SK-N-SH (cell line): ENCODE data around the gene MAGI2.

Experiments used
- EP300 ChIP-seq, 2 experiments: IDR thresholded peaks; 2 replicates each; pipeline versions ENCODE4 v1.4.0 to v1.6.1; 2012; ENCODE audit warnings: borderline replicate concordance in 1 of 2, low read depth in 1 of 2, low read length in 1 of 2
- EZH2phosphoT487 ChIP-seq: fragments of 200-600 bp; sonication (generic); IDR thresholded peaks from 2 replicates; pipeline ENCODE4 v1.6.1; 2017; ENCODE audit warnings: low read depth, mixed run types, mild to moderate bottlenecking, antibody characterized with exemption, moderate library complexity, borderline replicate concordance
- NFIC ChIP-seq: IDR thresholded peaks from 2 replicates; pipeline ENCODE4 v1.4.0; 2012; ENCODE audit warnings: borderline replicate concordance
- POLR2AphosphoS5 ChIP-seq: IDR thresholded peaks from 2 replicates; pipeline ENCODE4 v1.6.1; 2012; ENCODE audit warnings: low read depth, low read length
- SIN3A ChIP-seq: IDR thresholded peaks from 2 replicates; pipeline ENCODE4 v1.6.1; 2012; ENCODE audit warnings: low read depth, mild to moderate bottlenecking, low read length, moderate library complexity, borderline replicate concordance
- TF ChIP-seq, protein P1 (sequence below): fragments of 200-600 bp; sonication (generic); IDR thresholded peaks from 2 replicates; pipeline ENCODE4 v1.6.1; 2017; ENCODE audit warnings: antibody characterized with exemption, mild to moderate bottlenecking, moderate library complexity
- TF ChIP-seq, protein P2 (sequence below): IDR thresholded peaks from 2 replicates; pipeline ENCODE4; 2012

DNA sequence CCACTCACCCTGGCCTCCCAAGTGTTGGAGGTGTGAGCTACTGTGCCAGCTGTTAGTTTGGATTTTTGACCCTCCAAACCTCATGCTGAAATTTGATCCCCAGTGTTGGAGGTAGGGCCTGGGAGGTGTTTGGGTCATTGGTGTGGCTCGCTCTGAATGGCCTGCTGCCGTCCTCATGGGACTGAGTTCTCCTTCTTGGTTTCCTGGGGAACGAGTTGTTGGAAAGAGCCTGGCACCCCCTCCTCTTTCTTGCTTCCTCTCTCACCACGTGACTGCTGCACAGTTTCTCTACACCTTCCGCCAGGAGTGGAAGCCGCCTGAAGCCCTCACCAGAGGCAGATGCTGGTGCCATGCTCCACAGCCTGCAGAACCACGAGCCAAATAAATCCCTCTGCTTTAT is 1401.4 kb downstream of the MAGI2 start:
- TF ChIP-seq, protein P1, sequence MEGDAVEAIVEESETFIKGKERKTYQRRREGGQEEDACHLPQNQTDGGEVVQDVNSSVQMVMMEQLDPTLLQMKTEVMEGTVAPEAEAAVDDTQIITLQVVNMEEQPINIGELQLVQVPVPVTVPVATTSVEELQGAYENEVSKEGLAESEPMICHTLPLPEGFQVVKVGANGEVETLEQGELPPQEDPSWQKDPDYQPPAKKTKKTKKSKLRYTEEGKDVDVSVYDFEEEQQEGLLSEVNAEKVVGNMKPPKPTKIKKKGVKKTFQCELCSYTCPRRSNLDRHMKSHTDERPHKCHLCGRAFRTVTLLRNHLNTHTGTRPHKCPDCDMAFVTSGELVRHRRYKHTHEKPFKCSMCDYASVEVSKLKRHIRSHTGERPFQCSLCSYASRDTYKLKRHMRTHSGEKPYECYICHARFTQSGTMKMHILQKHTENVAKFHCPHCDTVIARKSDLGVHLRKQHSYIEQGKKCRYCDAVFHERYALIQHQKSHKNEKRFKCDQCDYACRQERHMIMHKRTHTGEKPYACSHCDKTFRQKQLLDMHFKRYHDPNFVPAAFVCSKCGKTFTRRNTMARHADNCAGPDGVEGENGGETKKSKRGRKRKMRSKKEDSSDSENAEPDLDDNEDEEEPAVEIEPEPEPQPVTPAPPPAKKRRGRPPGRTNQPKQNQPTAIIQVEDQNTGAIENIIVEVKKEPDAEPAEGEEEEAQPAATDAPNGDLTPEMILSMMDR: no peak
- no peak for TF ChIP-seq SIN3A
- TF ChIP-seq POLR2AphosphoS5: no peak
- TF ChIP-seq, protein P2, sequence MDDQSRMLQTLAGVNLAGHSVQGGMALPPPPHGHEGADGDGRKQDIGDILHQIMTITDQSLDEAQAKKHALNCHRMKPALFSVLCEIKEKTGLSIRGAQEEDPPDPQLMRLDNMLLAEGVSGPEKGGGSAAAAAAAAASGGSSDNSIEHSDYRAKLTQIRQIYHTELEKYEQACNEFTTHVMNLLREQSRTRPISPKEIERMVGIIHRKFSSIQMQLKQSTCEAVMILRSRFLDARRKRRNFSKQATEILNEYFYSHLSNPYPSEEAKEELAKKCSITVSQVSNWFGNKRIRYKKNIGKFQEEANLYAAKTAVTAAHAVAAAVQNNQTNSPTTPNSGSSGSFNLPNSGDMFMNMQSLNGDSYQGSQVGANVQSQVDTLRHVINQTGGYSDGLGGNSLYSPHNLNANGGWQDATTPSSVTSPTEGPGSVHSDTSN: no peak
- no peak for TF ChIP-seq EP300 (IDR thresholded peaks at IDR 0.05; ENCODE audit: borderline replicate concordance in 1 of 2, low read depth in 1 of 2, low read length in 1 of 2)
- no peak for TF ChIP-seq EZH2phosphoT487
- TF ChIP-seq NFIC: no peak
